ENCODE data around the gene ERICH6. TPM values are rescaled to one million over a fixed set of nuclear protein-coding genes. Genes with fewer than 3 reads are reported as not detected.

ERICH6 gene
- total RNA-seq, 1 experiment from 2014 or later, result 0.28 TPM

- POLR2A ChIA-PET, result interaction anchor here (0.6 to 0.7 kb wide), 3 partner anchors 149 to 459 kb away, joined by 4 to 14 read pairs (median 4); no protein-coding TSS in a partner anchor
- ATAC-seq, result no peak
- no peaks in the 10 kb centered on the region; the same call in 1 of the 2 replicates for H3K36me3 ChIP-seq (ENCODE audit: control insufficient read depth, insufficient read depth, low read length)
- no peaks in the 10 kb centered on the region; the same call in 1 of the 2 replicates for H3K4me1 ChIP-seq (ENCODE audit: control insufficient read depth, insufficient read depth, low read length)
- DNase-seq (ENCODE audit: low read depth, low spot score), result no peak
- no peak for TF ChIP-seq SIN3A (IDR thresholded peaks at IDR 0.05; ENCODE audit: borderline replicate concordance, insufficient read depth, low read depth, low read length)
- TF ChIP-seq CTCF (IDR thresholded peaks at IDR 0.05), result no peak
- no peak for TF ChIP-seq POLR2AphosphoS5 (IDR thresholded peaks at IDR 0.05; ENCODE audit: low read depth, low read length)
- no peak for TF ChIP-seq REST (IDR thresholded peaks at IDR 0.05; ENCODE audit: insufficient read depth in 1 of 2, low read depth in 2 of 2, low read length in 1 of 2)
- TF ChIP-seq TCF7L2 (IDR thresholded peaks at IDR 0.05; ENCODE audit: low read depth, low read length), result no peak
- no peaks in the 10 kb centered on the region for H3K9me3 ChIP-seq (ENCODE audit: control insufficient read depth, insufficient read depth, low read depth, low read length)
- no peak overlapping the region for H3K4me3 ChIP-seq (ENCODE audit: low read depth in 2 of 2, low read length in 2 of 2)
- intact Hi-C loops (cut with micrococcal nuclease; ENCODE audit: unreplicated experiment), result no loop called here
- TSS peak; percentile 14 for BruUV-seq (replicated peaks)
- in situ Hi-C loops (cut with HindIII; ENCODE audit: low pct_unique_long_range_greater_than_20kb, low sequenced_read_pairs), result no loop called here
- no peak overlapping the region for H3K27ac ChIP-seq (ENCODE audit: low read length)
- no peaks in the 10 kb centered on the region for H3K27me3 ChIP-seq (ENCODE audit: control insufficient read depth, insufficient read depth, low read length)
- CTCF ChIA-PET, result interaction anchor here (0.7 kb wide), 1 partner anchor 150 kb away, joined by 3 read pairs; no protein-coding TSS in a partner anchor
Measured at GRCh38 chr3:150613709-150614480, 89.8 kb downstream of the ERICH6 start.

GRCh38 chr3:150613034-150613433 is 90.7 kb downstream of the ERICH6 start:
- POLR2A ChIA-PET, result interaction anchor here (0.7 kb wide), 1 partner anchor 150 kb away, joined by 4 read pairs; no protein-coding TSS in a partner anchor
- TF ChIP-seq TCF7L2 (IDR thresholded peaks at IDR 0.05; ENCODE audit: low read depth, low read length) (no peak), REST (IDR thresholded peaks at IDR 0.05; ENCODE audit: insufficient read depth in 1 of 2, low read depth in 2 of 2, low read length in 1 of 2) (no peak)
- H3K27ac ChIP-seq (ENCODE audit: low read length), result no peak overlapping the region
- no TSS peak for BruUV-seq (replicated peaks)
- no peak overlapping the region for H3K4me3 ChIP-seq (ENCODE audit: low read depth in 2 of 2, low read length in 2 of 2)
- no peaks in the 10 kb centered on the region; the same call in 1 of the 2 replicates for H3K4me1 ChIP-seq (ENCODE audit: control insufficient read depth, insufficient read depth, low read length)
- ATAC-seq (no peak), DNase-seq (ENCODE audit: low read depth, low spot score) (no peak)
- in situ Hi-C loops (cut with HindIII; ENCODE audit: low pct_unique_long_range_greater_than_20kb, low sequenced_read_pairs), result no loop called here
- H3K36me3 ChIP-seq (ENCODE audit: control insufficient read depth, insufficient read depth, low read length), result no peaks in the 10 kb centered on the region; the same call in 1 of the 2 replicates
- no peaks in the 10 kb centered on the region for H3K27me3 ChIP-seq (ENCODE audit: control insufficient read depth, insufficient read depth, low read length)
- CTCF ChIA-PET, result interaction anchor here (0.5 kb wide), 1 partner anchor 1046 kb away, joined by 6 read pairs; no protein-coding TSS in a partner anchor
- intact Hi-C loops (cut with micrococcal nuclease; ENCODE audit: unreplicated experiment), result no loop called here
- no peaks in the 10 kb centered on the region for H3K9me3 ChIP-seq (ENCODE audit: control insufficient read depth, insufficient read depth, low read depth, low read length)
